ENCODE data around the gene CAND2.

The CAND2 gene

GRCh38 chr3:12884186-12884680 is 87.8 kb downstream of the CAND2 start:
- Mint-ChIP-seq H3K4me1 (peaks cover 3% of the 10 kb centered on the region), H3K27me3 (ENCODE audit: low read depth) (peaks cover 16% of the 10 kb centered on the region), H3K4me3 (no peak overlapping the region), H3K36me3 (ENCODE audit: low read depth) (no peaks in the 10 kb centered on the region), H3K27ac (no peak overlapping the region), H3K9me3 (no peaks in the 10 kb centered on the region)
- TF ChIP-seq CTCF (IDR thresholded peaks at IDR 0.05; ENCODE audit: unreplicated experiment in 3 of 3): no peak
